GM21447 (cell line): Measurements from ENCODE around the gene HNRNPK.
A peak's percentile ranks its signal among the peaks of the same experiment; 100 is the strongest.
"Not testable (repeated sequence)": the region's sequence is repeated elsewhere in the genome, so short reads cannot be mapped to it uniquely, and the experiment has no call there.

Experiments
- ATAC-seq: cut with Tn5 transposase; IDR thresholded peaks from one replicate; pipeline ENCODE4 v1.9.1; 2021; ENCODE audit not compliant: unreplicated experiment

The HNRNPK gene

DNA sequence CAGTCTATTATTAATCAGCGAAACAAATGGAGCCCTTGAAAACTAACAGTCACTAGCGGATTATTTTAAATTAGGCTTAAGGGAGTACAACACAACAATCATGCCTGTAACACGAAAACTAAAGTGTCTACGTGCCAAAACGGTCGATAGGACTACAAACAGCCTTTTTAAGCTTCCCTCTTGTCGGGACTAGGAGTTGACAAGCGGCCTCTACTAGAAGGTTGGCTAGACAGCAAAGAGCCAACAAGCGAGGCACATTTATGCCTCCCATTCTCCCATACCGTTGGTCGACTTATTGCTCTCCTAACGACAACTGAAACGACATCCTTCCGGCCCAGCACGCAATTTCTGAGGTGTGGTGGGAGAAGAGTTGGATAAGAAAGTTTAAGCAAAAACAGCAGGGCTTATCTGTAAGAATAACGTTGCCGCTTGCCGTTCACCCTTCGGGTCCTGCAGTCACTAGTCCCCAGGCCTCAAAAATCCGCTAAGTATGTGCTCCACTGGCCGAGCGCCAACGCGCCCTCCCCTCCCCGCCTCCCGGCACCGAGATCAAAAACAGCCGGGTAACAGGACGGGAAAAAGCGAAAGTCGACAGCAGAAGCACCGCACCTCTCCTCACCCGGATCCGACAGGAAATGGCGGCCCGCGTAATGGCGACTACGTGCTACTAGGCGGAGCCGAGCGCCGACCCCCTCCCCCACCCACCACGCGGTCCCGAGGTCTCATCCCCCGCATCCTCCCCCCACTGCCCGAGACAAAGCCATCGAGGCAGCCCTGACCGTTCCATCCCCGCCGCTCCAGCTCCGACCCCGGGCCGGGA is 813 bp downstream of the HNRNPK start:
- ATAC-seq = peak; percentile 26

DNA sequence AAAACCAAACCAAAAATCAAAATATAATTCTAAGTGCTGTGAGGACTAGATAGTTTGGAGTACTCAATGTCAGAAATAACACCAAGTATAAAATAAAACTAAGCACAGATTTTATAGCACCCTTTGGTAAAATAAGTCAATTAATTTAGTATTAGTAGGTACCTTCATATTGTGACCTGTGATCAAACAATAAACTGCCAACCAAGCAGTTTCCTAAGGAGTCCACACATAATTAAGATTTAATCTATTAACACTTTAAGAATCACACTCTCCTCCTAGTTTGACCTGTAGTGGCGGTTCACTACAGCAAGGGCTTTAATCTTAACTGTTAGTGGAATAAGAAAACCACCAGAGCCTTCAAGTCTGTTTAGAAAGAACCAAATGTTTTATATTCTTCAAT is 2.8 kb downstream of the HNRNPK start:
- ATAC-seq = no peak

DNA sequence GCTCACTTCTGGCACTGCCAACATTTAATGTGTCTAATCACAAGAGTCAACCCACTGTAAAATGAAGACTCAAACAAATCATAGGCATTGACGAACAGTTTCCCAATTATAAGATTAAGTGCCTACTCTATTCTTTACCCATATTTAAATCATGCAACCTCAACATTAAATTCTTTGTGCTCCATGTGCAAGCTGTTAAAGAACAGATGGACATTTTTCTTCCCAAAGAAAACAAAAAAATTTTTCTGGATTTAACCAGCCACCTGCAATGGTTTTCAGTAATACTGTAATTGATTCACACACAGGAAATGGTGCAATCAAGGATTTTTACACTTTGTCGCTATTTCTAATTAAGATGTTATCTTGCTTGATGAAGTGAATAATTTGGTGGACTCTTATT is 3.6 kb downstream of the HNRNPK start:
- no peak for ATAC-seq

DNA sequence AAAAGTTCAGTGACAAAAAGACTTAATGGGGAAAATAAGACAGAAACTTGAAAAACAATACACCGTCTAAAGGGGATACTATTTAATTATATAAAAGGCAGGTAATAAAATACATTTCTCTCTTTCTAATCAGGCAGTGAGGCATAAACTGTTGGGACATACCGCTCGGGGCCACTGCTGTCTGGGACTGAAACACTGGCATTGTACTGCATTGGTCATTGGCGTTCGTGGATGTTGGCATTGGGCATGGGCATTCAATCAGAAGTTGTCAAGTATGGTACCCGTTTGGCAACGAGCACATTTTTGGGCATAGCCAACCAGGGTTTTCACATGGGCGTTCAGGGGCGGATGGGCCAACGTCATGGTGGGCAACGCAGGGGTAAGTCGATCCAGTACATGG is 4.7 kb downstream of the HNRNPK start:
- ATAC-seq = no peak

DNA sequence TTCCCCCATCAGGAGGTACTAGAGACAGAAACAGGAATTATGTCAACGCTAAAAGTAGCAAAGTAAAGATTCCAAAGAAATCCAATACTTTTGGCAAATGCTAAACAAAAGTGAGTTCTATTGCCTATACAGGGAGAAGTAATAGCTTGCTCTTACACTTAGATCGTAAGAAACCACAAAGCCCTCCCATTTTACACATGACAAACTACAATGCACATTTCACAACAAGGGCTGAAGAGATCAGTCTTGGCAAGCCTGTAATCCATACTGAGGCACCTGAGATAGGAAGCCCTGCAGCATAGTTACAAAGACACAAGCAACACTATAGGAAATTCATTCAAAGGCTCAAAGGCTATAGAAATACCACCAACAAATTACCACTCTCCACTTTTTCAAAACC is 7.7 kb downstream of the HNRNPK start:
- no peak for ATAC-seq

DNA sequence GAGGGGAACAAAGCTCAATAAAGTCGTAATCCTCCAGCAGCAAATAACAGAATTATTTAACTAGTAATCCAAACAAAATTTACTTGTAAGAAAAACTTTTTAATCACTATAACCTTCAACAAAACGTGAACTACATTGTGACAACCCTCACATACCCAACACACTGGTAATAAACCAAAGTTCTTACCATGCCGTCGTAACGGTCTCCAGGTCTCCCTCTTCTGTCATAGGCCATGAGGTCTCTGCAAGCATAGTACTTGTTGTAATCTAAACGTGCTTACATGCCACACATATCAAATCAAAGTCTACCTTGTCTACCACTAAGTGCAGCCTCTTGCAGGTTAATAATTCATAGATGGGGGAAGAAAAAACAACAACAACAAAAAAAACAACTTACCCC is 8.5 kb downstream of the HNRNPK start:
- no peak for ATAC-seq

DNA sequence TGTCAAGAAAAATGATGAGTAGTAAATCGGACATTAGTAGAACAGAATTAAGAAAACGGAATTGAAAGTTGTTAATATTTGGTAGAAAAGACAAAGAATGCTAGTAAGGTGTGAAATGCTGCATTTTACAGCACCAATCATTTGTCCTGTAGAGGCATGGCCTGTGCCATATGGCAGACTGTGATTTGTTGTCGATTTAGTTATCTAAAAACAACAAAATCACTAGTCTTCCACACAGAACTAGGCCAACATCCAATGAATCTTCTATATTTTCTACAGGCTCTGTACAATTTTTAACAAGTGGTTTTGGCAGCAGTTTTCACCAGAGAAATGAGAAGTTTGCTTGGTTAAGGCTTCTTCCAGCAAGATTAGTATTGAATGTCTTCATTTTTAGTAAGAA is 10.4 kb downstream of the HNRNPK start:
- ATAC-seq = no peak

DNA sequence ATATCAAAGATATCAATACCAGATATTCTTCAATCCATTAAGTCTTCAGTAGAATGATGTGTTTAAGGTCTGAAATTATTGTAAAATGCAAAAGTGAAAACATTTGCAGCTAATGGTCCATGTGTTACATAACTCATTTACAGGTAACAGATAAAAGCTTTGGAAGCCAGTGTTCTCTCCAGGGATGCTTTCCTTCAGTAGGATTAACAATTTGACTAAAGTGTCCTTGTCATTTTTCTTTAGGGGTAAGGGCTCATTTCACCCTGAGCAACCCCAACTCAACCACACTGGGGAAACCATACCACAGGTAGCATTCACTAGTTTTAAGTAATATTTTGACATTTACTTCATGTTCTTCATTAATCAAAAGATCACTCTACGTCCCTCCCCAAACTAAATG is 12.9 kb downstream of the HNRNPK start:
- ATAC-seq = no peak

DNA sequence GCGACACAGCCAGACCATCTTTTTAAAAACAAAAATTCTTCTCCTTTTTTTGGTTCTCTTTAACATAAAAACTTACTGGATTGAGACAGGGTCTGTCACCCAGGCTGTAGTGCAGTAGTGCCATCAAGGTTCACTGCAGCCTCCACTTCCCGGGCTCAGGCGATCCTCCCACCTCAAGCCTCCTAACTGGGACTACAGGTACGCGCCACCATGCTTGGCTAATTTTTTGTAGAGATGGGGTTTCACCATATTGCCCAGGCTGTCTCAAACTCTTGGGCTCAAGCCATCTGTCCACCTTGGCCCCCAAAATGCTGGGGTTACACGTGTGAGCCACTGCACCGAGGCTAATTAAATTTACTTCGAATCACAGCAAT is 13.8 kb downstream of the HNRNPK start:
- ATAC-seq = no peak

DNA sequence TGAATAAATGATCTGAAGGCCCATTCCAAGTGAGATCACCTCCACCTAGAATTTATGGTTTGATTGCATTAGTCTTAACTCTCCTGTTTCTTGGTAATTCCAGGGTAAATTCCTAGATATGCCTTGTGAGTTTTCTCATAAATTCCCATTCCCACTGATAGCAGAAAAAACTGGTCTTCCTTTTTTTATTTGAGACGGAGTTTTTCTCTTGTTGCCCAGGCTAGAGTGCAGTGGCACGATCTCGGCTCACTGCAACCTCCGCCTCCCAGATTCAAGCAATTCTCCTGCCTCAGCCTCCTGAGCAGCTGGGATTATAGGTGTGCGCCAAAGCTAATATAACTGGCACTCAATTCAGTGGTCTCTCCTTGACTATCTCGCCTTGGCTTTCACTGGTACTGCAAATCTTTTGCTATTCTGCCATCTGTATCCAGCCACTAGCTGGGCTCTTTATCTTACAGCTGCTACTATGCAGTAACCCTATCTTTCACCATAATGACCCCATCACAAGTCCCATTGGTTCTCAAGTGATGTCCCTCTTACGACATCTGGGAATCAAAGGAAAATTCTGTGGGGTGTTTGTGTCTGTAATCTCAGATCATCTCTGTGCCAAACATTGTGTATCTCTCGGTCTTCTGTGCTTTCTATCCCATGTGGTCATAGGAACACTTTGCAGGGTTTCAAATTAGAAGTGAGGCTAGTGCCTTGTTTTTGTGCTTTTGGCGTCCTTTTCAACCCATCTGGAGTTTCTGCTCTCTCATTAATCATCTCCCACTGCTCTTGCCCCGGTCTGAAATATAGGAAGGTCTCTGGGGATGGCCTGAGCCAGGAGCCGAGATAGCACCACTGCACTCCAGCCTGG is 14.4 kb downstream of the HNRNPK start:
- no peak for ATAC-seq

DNA sequence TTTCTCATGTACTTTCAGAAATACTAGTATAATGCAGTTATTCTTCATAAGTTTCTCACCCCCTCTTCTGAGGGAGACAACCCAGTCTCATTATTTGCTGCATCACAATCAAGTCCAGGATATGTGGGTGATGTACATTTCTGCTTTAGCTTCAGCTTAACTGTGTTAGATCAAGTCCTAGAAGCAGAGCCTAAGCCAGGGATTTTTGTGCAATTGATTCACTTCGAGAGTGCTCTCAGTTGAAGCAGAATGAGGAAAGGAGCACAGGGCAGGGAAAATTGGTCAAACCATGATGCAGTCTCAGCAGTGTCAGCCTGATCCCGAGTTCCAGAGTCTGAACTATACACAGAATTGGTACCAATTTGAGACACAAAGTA is 15.1 kb downstream of the HNRNPK start:
- ATAC-seq = no peak

DNA sequence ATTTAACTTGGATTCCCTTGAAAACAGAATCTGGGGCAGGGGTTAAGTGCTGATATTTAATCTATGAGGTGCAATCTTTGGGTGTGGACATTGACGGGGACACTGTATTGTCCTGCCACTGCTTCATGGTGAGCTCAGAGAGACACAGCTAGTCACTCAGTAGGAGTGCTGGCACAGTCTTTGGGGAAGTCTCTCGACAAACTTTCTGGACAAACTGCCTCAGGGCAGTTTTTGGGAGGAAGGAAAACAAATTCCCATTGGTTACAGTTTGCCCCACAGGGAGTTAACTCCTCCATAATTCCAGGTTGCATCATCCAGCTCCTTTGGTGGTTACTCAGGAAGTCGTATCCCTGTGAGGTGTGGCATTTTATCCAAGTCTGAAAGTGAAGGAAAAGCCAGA is 17.9 kb downstream of the HNRNPK start:
- no peak for ATAC-seq

DNA sequence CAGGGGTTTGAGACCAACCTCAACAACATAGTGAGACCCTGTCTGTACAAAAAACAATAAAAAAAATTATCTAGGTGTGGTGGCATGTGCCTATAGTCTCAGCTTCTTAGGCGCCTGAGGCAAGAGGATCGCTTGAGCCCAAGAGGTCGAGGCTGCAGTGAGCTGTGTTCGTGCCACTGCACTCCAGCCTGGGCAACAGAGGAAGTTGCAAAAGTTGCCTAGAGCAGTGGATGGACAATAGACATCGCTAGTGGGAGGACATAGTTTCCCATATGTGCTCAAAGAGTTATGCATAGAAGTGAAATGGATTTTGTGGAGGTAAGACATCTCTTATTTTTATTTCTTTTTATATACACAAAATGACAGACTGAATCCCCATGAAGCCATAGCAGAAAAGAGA is 19.0 kb downstream of the HNRNPK start:
- ATAC-seq = no peak

DNA sequence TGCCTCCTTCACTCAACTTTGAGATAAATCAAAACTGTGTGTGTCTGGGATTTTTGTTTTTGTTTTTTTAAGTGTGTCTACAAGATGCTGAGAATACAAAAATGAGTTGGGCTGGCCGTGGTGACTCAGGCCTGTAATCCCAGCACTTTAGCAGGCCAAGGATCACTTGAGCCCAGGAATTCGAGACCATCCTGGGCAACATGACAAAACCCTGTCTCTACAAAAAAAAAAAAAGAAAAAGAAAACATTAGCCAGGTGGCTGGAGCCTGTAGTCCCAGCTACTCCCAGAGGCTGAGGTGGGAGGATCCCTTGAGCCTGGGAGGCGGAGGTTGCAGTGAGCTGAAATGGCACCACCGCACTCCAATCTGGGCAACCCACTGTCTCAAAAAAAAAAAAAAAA is 21.0 kb downstream of the HNRNPK start:
- ATAC-seq = no peak

DNA sequence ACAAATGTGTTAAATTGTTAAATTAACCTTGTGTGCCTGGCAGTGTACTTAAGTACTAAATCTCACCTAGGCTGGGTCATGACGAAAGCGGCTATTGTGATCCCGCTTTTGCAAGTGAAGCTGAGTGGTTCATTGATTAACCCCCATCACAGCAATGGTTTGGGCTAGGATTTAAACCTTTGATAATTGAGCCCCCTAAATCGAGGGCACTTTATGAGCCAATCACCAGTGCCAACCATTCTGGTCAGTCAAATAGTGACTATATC is 22.8 kb downstream of the HNRNPK start:
- no peak for ATAC-seq

DNA sequence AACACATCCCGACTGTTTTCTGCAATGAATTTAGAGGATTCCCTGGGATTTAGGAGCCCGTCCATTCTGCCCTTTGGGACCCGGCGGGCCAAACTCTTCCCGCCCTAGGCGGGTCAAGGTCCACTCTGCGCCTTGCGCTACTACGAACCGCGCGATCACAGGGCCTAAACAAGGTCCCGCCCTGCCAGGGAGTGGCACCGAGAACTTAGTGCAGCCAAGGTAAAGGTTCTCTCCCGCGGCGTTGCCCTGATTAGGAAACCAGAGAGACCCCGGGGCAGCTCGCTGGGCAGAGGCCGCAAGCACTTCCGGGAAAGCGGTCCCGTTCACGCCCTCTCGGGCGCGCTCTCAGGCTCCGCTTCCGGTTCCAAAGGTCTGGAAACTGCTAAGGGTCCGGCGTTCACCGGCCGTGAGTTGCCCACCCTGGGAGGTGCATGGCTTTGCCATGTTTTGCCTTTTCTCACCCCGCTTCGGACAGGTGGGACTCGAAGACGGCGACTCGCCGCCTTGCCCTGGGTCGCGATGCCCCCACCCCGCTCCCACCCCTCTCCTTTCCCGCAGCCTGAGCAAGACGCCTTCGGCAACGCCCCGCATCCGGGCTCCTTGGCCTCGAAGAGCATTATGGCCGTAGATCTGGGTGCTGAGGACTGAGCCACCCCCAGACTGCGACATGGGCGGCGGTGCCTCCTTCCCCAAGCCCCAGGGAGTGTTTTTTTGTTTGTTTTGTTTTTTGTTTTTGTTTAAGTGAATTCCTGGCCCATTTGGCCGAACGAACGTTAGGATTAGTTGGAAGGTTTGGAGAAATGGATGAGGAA is 23.4 kb downstream of the HNRNPK start:
- peak; percentile 84 for ATAC-seq

DNA sequence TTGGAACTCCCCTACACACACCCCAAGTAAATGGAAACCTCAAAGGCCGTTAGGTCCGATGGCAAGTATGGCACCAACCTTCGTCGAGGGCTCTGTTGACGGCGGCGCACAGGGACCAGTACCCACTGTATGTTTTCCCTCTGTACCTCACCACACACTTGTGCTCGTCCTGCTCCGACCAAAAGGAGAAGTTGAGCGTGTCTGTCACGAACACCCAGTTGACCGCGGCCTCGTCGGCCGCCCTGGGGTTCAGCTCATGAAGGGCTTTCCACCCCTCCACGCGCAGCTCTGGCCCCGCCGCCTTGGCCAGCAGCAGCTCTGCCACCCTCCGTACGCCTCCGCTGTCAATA is 24.0 kb downstream of the HNRNPK start:
- ATAC-seq = peak; percentile 56

DNA sequence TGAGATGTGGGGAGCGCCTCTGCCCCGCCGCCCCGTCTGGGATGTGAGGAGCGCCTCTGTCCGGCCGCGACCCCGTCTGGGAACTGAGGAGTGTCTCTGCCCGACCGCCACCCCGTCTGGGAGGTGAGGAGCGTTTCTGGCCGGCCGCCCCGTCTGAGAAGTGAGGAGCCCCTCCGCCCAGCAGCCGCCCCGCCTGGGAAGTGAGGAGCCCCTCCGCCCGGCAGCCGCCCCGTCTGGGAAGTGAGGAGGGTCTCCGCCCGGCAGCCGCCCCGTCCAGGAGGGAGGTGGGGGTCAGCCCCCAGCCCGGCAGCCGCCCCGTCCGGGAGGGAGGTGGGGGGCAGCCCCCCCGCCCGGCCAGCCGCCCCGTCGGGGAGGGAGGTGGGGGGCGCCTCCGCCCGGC is 31.9 kb downstream of the HNRNPK start:
- ATAC-seq = not testable (repeated sequence)

DNA sequence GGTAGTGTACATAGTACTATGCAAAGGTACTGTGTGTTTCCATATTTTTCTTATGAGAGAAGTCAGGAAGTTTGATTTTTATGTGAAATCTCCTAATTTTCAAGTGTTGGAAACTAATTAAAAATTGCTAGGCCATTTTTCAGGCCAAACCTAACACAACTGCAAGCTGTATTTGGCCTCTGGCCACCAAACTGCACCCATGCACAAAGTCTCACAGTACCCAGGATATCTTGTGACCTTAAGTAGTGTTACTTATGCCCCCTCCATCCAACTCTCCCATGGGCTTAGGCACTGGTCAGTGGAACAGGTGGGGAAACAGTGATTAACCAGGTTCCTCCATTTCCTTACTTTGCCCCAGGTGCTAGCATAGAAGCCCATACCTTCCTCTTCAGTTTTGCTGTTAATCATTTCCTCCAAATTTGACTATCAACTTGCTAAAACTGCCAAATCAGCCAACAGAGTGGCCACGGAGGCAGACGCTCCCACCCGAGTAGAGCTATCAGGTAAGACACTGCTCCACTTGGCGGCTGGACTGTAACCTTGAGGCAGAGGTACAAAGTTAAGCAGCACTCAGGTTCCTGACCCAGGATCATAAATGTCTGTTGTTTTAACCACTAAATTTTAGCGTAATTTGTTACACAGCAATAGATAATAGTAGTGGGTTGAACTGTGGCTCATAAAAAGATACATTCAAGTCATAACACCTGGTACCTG is 39.3 kb downstream of the HNRNPK start:
- no peak for ATAC-seq

DNA sequence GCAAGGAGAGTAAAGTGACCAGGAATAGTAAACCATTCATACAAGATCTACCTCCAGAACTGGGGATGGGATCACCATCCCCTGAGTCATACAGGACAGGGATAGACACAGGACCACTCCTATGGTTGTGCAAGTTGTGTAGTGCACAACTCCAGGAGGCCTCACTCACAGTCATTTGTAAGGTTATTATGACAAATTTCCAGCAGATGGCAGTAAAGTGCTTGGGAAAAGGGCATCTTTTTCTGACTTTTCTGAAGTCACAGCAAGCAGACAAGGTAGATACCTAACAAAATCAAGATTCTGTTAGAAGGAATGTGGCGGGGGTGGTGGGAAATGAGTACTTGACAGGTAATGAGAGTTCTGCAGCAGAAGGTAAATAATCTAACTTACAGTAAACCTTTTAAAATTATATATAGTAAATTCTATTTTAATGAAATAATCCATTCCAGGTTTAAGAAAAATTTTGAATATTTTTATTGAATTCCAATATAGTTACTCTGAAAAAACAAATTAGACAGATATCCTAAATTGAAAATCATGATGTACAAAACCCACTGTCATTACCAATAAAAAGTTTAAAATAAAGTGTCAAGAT is 42.1 kb downstream of the HNRNPK start:
- peak; percentile 53 for ATAC-seq

DNA sequence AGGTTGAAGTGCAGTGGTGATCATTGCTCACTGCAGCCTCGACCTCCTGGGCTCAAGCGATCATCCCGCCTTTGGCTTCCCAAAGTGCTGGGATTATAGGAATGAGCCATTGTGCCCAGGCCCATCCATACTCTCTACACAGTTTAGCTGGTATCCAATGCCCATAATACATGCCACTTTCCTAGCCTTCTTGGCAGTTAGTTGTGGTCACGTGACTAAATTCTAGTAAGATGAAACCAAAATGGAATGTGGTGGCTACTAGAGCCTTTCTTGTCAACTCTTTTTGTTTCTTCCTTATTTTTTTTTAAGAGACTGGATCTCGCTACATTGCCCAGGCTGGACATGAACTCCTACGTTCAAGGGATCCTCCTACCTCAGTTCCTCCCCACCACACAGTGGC is 43.5 kb downstream of the HNRNPK start:
- ATAC-seq = no peak
